Fibroblast of pulmonary artery (primary cell): ENCODE data around the gene CSTPP1.
"Not testable (repeated sequence)": the region's sequence is repeated elsewhere in the genome, so short reads cannot be mapped to it uniquely, and the experiment has no call there.

Experiments
- DNase-seq: peaks from one replicate; pipeline ENCODE4 v3.0.0-alpha.2; 2010; ENCODE audit warnings: low read depth
- H3K4me3 ChIP-seq: replicated peaks from 2 replicates; pipeline ENCODE4 v1.5.1; 2011; ENCODE audit warnings: low read depth, mild to moderate bottlenecking, control low read depth, low read length, moderate library complexity
- TF ChIP-seq, protein P1 (sequence below): IDR thresholded peaks from 2 replicates; pipeline ENCODE4 v1.5.1; 2011; ENCODE audit warnings: mild to moderate bottlenecking, control low read depth, low read length, inconsistent platforms; ENCODE audit errors: missing control alignments

CSTPP1 gene

GRCh38 chr11:46979358-46979757 lies 42.8 kb downstream of the CSTPP1 start:
- TF ChIP-seq, protein P1, sequence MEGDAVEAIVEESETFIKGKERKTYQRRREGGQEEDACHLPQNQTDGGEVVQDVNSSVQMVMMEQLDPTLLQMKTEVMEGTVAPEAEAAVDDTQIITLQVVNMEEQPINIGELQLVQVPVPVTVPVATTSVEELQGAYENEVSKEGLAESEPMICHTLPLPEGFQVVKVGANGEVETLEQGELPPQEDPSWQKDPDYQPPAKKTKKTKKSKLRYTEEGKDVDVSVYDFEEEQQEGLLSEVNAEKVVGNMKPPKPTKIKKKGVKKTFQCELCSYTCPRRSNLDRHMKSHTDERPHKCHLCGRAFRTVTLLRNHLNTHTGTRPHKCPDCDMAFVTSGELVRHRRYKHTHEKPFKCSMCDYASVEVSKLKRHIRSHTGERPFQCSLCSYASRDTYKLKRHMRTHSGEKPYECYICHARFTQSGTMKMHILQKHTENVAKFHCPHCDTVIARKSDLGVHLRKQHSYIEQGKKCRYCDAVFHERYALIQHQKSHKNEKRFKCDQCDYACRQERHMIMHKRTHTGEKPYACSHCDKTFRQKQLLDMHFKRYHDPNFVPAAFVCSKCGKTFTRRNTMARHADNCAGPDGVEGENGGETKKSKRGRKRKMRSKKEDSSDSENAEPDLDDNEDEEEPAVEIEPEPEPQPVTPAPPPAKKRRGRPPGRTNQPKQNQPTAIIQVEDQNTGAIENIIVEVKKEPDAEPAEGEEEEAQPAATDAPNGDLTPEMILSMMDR: no peak
- DNase-seq: no peak
- no peak overlapping the region for H3K4me3 ChIP-seq

- H3K4me3 ChIP-seq: no peak overlapping the region
- TF ChIP-seq, protein P1: no peak
- DNase-seq: no peak
Observed at GRCh38 chr11:46981436-46981835, 44.9 kb downstream of the CSTPP1 start.

DNA sequence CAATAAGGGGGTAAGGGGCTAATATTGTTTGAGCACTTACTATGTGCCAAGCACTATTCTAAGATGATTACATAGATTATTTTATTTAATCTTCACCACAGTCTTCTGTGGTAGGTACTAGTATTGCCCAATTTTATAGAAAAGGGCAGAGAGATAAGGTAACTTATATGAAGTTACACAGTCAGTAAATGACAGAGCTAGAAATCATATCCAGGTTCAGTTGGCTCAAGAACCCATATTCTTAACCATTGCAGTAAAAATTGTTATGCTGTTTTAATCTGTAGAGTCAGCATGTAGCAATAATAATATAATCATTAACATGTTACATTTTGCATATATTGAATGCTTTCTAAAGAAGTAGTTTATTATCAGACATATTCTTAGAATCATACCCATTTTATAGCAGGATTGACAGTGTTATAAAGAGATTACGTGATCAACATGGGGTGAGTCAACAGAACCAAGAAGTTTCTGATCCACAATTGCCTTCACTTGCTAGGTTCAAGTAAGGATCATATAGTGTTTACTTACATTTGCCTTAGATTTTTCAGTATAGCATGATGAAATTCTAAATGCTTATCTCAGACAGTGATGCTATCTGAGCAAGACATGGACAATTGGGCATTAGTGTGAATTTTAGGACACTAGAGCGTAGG lies 46.4 kb downstream of the CSTPP1 start:
- TF ChIP-seq, protein P1: no peak
- H3K4me3 ChIP-seq: no peak overlapping the region

GRCh38 chr11:46983598-46983997 lies 47.0 kb downstream of the CSTPP1 start:
- no peak overlapping the region for H3K4me3 ChIP-seq
- DNase-seq: no peak
- TF ChIP-seq, protein P1: no peak

More for the DNA sequence above, 46.4 kb downstream of the CSTPP1 start:
- no peak for DNase-seq

DNA sequence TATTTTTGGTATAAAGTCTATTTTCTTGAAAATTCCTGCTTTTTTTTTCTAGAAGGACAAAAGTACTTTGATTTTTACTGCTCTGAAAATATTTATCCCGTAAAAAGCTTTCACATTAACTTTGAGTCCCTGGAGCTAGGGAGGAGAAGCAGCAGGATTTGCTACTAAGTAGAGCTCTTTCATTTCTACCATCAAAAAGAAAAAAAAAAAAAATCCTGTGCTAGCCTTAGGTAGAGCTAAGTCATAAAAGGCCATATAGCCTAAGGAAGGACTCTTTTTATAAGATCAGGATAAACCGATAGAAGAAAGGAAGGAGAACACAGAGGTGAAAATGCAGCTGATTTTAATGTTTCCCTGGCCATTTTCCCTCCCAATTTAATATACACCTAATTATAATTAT lies 48.0 kb downstream of the CSTPP1 start:
- TF ChIP-seq, protein P1: no peak

GRCh38 chr11:46984987-46985386 lies 48.4 kb downstream of the CSTPP1 start:
- TF ChIP-seq, protein P1: no peak
- no peak for DNase-seq
- H3K4me3 ChIP-seq: no peak overlapping the region

More for the DNA sequence above, 48.0 kb downstream of the CSTPP1 start:
- H3K4me3 ChIP-seq: no peak overlapping the region
- no peak for DNase-seq

DNA sequence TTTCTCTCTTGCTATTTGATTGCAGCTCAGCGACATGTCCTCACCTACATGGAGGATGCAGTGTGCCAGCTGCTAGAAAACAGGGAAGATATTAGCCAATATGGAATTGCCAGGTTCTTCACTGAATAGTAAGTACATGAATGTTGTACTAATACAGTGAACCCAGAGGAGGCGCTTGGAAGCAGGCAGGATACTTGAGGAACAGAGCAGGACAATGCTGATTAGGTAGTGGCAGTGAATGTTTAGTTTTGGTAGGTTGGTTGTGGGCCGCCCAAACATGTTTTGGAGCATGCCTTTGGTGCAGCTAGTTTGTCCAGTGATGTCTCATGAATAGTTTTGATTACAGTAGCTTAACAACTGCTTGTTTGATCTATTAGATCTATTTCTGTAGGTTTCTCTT lies 50.6 kb downstream of the CSTPP1 start:
- no peak for DNase-seq
- no peak overlapping the region for H3K4me3 ChIP-seq
- TF ChIP-seq, protein P1: no peak

- H3K4me3 ChIP-seq, DNase-seq: not testable (repeated sequence)
Observed at GRCh38 chr11:46989810-46990487, 53.4 kb downstream of the CSTPP1 start.
